ENCODE measurements around the gene ZNF526.

- TF ChIP-seq POLR2A (IDR thresholded peaks at IDR 0.05), result no peak
- TF ChIP-seq, protein P1, sequence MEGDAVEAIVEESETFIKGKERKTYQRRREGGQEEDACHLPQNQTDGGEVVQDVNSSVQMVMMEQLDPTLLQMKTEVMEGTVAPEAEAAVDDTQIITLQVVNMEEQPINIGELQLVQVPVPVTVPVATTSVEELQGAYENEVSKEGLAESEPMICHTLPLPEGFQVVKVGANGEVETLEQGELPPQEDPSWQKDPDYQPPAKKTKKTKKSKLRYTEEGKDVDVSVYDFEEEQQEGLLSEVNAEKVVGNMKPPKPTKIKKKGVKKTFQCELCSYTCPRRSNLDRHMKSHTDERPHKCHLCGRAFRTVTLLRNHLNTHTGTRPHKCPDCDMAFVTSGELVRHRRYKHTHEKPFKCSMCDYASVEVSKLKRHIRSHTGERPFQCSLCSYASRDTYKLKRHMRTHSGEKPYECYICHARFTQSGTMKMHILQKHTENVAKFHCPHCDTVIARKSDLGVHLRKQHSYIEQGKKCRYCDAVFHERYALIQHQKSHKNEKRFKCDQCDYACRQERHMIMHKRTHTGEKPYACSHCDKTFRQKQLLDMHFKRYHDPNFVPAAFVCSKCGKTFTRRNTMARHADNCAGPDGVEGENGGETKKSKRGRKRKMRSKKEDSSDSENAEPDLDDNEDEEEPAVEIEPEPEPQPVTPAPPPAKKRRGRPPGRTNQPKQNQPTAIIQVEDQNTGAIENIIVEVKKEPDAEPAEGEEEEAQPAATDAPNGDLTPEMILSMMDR (IDR thresholded peaks at IDR 0.05), result peak; percentile 81 to 90 (median 86)
Measured at GRCh38 chr19:42184401-42184861, 35.7 kb upstream of the ZNF526 start.

Data from adrenal gland (tissue), 5 donors.